GM19397 (cell line): ENCODE results near the gene GRIK4.
A peak's percentile ranks its signal among the peaks of the same experiment; 100 is the strongest.
"Not testable (repeated sequence)": the region's sequence is repeated elsewhere in the genome, so short reads cannot be mapped to it uniquely, and the experiment has no call there.

ENCODE experiments used
- ATAC-seq: cut with Tn5 transposase; IDR thresholded peaks from one replicate; pipeline ENCODE4 v1.9.1; 2021; ENCODE audit warnings: mild to moderate bottlenecking, moderate library complexity; ENCODE audit not compliant: unreplicated experiment

GRIK4 gene, protein sequence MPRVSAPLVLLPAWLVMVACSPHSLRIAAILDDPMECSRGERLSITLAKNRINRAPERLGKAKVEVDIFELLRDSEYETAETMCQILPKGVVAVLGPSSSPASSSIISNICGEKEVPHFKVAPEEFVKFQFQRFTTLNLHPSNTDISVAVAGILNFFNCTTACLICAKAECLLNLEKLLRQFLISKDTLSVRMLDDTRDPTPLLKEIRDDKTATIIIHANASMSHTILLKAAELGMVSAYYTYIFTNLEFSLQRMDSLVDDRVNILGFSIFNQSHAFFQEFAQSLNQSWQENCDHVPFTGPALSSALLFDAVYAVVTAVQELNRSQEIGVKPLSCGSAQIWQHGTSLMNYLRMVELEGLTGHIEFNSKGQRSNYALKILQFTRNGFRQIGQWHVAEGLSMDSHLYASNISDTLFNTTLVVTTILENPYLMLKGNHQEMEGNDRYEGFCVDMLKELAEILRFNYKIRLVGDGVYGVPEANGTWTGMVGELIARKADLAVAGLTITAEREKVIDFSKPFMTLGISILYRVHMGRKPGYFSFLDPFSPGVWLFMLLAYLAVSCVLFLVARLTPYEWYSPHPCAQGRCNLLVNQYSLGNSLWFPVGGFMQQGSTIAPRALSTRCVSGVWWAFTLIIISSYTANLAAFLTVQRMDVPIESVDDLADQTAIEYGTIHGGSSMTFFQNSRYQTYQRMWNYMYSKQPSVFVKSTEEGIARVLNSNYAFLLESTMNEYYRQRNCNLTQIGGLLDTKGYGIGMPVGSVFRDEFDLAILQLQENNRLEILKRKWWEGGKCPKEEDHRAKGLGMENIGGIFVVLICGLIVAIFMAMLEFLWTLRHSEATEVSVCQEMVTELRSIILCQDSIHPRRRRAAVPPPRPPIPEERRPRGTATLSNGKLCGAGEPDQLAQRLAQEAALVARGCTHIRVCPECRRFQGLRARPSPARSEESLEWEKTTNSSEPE

DNA sequence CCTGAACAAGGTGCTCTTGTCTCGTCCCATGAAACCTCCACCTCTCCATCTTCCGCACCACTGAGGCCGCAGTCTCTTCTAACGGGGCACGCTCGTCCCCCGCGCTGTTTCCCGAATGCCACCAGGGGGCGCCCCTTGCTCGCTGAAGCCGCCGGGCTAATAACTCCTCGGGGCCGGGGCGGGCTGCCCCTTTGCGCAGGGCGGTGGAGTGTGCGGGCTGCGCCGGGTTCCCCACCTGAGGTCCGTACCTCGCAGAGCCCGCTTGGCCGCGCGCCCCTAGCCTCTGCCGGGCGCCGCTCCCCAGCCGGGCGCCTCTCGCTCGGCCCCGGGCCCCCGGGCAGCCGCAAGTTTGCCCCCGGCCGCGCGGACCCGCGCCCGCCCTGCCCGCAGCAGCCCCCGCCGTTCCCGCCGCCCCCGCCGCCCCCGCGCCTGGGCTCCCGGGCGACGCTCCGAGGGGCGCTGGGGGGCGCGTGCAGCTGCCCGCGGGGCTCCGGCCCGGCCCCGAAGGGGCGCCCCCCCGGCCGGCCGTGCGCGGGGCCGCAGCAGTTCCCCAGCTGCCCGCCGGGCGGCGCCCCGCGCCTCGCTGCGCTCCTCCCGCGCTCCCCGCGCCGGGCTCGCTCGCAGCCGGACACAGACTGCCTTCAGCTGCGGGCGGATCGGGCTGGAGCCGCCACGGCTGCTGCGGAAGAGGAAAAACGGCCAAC is at the start of gene GRIK4:
GRIK4 (plus strand) TSS at position 633 of the 704 bp plus-strand sequence. CDS start 148,571 bp downstream, outside the sequence.
- peak; percentile 78 for ATAC-seq

DNA sequence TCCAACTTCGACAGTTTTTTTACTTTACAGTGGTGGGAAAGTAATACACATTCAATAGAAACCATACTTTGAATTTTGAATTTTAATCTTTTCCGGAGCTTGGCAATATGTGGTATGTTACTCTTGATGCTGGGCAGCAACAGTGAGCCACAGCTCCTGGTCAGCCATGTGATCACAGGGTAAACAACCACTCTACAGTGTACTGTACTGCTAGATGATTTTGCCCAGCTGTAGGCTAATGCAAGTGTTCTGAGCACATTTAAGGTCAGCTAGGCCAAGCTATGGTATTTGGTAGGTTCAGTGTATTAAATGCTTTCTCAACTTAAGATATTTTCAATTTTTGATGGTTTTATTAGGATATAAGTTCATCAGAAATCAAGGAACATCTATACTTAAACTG is 48.7 kb upstream of the GRIK4 start:
- no peak for ATAC-seq

DNA sequence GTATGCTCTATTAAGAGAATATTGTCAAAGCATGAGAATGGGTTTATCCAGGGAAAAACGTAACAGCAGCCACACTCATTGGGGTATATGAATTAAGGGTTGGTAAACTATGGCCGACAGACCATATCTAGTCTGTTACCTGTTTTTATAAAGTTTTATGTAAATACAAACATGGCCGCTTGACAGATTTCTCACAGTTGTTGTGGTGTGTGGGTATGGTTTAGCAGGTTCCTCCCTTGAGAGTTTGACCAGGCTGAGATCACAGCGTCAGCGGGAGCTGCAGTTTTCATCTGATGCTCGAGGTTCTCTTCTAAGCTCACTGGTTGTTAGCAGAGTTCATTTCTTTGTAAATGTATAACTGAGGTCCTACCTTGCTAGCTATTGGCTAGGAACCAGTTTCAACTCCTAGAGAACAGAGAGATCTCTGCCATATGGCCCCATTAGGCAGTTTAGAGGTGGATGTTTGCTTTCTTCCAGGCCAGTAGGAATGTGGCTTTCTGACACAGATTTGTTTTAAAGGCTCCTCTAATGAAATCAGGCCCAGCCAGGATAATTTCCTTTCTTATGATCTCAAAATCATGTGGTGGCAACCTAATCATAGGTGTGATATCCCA is 45.5 kb upstream of the GRIK4 start:
- ATAC-seq, result no peak

DNA sequence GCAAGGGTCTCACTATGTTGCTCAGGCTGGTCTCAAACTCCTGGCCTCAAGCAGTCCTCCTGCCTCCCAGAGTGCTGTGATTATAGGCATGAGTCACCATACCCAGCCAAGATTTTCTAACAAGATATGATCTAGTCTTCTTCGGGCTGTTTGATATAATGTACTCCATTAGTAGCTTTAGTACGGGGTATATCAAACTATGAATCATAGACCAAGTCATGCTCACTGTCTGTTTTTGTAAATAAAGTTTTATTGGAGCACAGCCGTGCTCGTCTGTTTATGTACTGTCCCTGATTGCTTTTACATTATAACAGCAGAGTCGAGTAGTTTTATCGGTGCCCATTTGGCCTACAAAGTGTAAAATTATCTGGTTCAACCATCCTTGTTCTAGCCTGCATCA is 43.9 kb upstream of the GRIK4 start:
- ATAC-seq, result no peak

DNA sequence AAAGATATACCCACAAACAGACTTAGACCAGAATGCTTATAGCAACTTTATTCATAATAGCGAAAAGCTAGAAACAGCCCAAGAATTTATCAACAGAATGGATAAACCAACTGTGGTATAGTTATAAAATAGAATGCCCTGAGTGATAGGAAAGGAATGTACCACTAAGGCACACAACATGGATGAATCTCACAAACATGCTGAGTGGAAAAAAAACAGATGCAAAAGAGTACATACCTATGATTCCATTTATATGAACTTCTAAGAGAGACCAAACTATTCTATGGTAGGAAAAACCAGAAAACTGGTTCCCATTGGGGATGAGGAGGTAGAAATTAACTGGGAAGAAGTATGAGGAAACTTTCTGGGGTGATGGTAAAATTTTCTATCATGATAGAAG is 40.4 kb upstream of the GRIK4 start:
- ATAC-seq, result no peak

DNA sequence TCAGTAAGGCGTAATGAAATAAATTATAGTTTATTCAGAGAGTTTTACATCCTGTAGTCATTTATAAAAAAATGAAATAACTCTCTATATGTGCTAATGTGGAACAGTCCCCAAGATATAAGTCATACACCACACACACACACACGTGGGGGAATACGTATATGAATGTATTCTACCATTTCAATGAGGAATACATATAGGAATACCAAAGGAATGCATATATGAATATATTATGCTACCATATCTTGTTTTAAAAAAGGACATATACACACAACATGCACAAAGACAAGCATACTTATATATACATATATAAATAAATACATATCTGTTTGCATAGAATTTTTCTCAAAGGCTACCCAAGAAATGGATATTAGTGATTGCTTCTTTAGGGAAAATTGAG is 39.6 kb upstream of the GRIK4 start:
- ATAC-seq, result no peak

DNA sequence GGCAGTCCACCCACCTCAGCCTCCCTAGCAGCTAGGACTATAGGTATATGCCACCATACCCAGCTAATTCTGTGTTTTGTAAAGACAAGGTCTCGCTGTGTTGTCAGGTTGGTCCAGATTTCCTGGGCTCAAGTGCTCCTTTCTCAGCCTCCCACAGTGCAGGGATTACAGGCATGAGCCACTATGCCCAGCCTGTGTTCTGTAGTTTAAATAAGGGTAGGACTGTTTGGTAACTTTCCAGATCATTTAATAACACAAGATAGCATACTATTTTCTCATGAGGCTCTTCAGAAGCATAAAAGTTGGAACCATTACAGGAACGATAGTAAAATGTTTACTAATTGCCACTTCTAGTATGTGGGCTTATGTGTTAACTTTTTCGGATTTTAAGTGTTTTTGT is 38.0 kb upstream of the GRIK4 start:
- no peak for ATAC-seq

DNA sequence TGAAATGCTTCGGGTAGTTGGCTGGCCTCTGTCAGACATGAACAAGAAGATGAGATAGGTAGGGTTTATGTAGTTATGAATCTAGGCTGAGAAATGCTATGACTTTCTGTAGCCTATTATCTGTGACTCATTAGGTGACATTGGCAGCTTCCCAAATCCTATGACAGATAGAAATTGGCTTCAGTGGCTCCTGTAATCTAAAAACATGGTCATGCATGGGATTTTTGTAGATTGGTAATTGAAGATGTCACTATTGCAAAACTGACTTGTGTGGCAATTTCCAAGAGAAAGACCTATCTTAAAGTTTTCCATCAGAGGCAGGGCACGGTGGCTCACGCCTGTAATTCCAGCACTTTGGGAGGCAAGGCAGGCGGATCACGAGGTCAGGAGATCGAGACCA is 29.4 kb upstream of the GRIK4 start:
- no peak for ATAC-seq

DNA sequence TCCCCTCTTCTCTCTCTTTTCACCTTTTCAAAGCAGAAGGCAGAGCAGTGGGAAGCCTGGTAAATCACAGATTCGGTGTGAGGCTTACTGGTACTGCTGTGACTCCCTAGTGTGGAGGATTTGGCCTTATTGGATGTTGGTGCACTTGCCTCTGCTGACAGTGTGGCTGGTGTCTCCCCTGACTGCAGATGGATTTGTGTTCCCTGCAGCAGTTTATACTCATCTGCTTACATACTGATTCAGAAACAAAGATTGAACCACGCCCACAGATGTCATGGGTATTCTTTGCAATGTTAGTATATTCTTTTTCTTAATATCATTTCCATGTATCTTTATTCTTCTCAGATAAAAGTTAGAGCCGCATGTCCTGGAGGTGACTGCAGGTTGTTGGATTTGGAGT is 26.8 kb upstream of the GRIK4 start:
- ATAC-seq, result no peak

DNA sequence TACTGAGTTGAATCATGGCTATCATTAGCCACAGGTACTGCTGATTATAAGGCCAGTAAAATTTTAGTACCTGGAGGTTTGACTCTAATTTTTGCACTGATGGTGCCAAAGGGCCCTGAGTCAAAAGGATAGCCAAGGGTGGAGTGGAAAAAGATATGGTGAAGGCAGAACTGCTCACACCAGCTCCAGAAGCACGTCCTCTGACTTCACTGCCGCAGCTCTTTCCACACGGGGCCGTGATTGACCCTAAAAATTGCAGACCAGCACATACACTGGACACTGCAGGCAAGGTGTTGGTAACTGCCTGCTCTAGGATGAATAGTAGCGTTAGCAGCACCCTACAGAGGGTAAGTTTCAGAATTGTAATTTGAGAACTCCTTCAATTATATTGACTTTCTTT is 25.4 kb upstream of the GRIK4 start:
- no peak for ATAC-seq

DNA sequence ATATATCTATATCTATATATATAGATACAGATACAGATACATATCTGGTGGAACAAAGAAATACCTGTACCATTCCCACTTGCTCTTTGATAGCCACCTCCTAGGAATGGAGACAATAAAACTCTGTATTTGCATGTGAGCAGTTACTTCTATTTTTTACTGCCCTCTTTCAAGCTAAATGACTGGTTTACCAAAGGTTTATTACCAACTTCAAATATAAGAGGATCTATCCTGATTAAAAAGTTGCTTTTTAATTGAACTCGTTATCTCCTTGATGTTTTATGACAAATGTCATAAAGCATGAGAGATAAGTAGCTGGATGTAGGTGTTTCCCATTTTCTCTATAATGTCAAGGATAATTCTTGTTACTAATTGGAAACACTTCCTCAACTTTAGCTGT is 21.7 kb upstream of the GRIK4 start:
- no peak for ATAC-seq

DNA sequence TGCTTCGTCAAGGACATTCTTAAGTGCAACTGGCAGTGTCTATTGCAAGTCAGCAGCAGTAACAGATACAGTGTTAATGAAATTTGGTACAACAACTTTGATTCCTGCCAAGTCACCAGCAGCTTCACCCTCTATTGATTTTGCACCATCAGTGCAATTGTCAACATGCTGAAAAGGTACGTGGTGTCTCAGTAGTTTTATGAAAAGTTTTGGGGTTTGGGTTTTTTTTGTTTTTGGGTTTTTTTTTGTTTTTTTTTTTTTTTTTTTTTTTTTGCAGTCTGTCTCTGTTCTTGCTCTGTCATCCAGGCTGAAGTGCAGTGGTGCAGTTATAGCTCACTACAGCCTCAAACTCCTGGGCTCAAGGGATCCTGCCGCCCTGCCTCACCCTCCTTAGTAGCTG is 19.1 kb upstream of the GRIK4 start:
- ATAC-seq, result no peak

DNA sequence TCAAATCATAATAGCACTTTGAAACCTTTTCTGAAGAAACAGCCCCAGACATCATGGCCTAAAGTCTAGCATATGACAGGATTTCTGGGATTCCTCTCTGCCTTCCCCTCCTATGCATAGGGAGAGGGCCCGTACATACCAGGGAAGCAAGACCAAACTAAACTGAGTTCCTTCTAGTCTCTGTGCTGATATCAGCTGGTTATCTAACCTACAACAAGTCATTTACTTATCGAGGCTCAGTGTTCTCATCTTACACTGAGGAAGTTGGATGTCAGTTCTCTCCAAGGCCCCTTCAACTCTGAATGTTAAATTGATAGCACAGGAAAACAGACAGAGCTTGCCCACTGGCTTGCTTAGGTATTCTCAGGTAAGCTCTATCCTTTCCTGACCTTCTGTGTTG is 17.0 kb upstream of the GRIK4 start:
- ATAC-seq, result no peak

DNA sequence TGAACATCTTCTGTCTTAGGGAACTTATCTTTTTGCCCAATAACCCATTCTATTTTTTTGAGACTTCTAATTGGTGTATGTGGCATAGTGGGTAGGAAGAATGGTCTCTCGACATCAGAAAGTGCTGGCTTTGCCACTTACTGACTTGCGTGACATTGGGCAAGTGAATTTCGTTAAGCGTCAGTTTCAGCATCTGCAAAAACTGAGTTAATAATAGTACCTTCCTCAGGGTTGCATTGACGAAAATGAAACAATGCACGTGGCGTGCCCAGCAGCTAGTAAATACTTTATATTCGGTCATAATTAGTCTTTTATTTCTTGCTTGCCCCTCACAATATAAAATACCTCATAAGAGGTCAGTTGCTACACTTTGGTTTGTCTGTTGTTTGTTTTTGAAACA is 12.5 kb upstream of the GRIK4 start:
- no peak for ATAC-seq

DNA sequence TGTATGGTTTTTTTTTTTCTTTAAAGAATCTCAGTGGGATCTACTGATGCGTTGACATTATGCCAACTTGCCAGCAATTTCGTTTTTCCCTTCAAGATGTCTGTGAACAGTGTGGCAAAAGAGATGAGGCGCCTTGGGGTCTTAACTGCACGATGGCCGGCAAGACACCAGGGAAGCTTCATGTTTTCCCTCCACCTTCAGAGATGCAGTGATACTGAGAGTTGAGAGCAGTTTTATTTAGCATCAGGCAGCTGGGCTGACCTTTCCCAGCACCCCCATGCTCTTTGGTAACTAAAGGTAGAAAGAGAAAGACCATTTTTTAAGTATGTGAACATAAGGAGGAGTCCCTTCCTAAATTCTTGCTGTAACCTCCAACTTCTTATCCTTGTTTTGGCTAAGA is 11.7 kb upstream of the GRIK4 start:
- ATAC-seq, result no peak

DNA sequence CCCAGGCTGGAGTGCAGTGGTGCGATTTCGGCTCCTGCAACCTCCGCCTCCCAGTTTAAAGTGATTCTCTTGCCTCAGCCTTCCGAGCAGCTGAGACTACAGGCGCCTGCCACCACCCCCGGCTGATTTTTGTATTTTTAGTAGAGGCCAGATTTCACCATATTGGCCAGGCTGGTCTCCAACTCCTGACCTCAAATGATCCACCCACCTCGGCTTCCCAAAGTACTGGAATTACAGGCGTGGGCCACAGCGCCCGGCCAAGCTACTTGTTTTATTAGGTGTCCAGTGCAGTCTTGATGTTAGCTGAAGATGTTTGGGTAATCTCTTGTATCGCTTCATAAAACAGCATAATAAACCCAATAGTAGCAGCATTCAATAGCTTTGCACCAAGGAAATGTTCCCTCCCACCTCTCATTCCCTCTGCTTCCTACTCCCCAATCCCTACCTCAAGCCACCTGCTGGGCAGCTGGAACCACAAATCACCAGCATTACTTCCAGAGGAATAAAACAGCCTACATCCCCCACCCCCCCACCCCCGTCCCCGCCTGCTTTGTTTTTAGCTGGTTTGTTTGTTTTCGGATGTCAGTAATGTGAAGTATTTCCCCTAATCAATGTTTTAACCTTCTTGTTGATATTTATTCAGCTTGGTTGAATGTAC is 11.0 kb upstream of the GRIK4 start:
- no peak for ATAC-seq

DNA sequence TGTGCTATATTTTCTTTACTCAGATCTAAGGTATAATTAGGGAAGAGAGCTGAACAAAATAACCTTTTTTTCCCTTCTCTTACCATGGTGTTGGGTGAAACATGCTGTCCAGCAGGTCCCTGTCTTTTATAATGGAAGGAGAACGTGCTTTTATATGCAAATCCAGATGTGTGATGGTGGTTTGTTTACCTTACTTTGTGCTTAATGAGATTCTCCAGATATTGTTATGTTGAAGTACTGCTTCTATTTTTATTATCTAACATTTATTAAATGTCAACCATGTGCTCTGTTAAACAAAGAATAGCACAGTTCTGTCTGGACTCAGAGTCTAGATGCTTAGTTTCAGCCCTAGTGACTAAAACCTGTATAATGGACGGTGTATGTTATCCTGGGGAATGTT is 10.1 kb upstream of the GRIK4 start:
- ATAC-seq, result no peak

DNA sequence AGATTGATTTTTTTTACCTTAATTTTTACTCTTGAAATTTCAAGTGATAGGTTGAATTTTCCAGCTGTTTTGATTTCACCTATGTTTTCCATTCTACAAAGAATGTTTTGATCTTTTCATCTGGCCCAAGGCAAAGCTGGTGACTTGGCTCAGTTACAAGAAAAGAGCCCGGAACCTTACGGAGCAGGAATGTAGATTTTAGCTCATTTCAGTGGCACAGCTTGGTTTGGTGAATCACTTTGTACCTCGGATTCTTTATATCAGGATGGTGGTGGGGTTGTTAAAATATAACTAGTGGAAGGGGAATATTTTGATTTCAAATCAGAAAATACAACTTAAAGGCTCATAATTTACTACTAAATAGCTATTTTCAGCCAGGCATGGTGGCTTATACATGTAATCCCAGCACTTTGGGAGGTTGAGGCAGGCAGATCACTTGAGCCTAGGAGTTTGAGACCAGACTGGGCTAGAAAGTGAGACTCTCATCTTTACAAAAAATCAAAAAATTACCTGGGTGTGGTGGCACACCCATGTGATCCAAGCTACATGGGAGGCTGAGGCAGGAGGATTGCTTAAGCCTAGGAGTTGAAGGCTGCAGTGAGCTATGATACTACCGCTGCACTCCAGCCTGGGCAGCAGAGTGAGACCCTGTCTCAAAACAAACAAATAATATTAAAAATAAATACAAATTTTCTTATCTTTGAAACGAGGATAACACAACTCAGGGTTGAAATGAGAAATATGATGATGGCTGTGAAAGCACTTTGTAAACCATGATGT is 9.4 kb upstream of the GRIK4 start:
- no peak for ATAC-seq

DNA sequence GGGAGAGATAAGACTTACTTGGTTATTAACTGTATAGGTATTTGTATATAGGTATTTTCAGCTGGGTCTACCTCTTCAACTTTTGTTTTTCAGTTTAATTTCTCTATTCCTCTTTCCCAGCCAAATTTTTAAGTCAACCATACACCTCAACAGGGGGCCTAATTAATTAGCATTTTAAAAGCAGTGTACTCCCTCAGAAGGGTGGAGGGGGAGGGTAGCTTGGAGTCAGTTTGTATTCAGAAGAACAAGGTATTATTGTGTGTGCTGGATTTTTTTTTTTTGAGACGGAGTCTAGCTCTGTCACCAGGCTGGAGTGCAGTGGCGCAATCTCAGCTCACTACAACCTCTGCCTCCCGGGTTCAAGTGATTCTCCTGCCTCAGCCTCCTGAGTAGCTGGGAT is 8.0 kb upstream of the GRIK4 start:
- not testable (repeated sequence) for ATAC-seq
